GM18502 (cell line): ENCODE results near the gene FAM181A.

ENCODE experiments used
- ATAC-seq: cut with Tn5 transposase; IDR thresholded peaks from one replicate; pipeline ENCODE4 v1.9.1; 2021; ENCODE audit warnings: mild to moderate bottlenecking; ENCODE audit not compliant: unreplicated experiment, poor library complexity

The FAM181A gene

GRCh38 chr14:93974833-93975232 lies 47.7 kb downstream of the FAM181A start:
- no peak for ATAC-seq

- ATAC-seq = peak; percentile 77
These were observed 48.8 kb downstream of the FAM181A start for GRCh38 chr14:93975791-93976476.

DNA sequence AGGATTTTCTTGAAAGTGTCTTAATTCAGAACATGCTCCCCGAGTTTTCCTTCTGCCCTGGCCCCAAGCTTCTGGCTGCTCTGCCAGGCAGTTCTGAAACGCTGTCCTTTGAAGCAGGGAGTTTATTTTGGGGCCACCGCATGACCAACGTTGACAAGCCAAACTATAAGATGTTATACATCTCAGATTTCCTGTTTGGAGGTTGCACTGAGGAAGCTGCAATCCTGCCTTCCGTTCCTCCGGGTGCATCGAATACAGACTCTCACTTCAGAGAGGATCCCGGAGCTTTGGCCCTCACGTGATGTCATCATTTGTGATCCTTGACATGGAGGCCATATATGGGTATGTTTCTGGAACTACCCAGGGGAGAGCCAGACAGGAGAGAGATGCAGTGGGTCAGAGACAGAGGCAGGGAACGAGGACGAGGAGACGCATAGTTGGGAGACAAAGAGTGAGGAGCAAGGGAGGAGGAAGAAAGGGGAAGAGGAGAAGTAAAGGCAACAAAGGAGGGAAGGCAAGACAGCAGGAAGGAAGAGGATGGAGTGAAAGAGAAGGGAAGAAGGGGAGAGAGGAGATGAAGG lies 49.4 kb downstream of the FAM181A start, which contains the start of gene ASB2:
ASB2 (minus strand) TSS at position 94 of the 581 bp plus-strand sequence. CDS start 12,031 bp downstream, outside the sequence.
- ATAC-seq = peak; percentile 16

GRCh38 chr14:93977171-93977570 lies 50.0 kb downstream of the FAM181A start:
- ATAC-seq = no peak

- peak; percentile 45 for ATAC-seq
These were observed 50.8 kb downstream of the FAM181A start for GRCh38 chr14:93977790-93978581.

DNA sequence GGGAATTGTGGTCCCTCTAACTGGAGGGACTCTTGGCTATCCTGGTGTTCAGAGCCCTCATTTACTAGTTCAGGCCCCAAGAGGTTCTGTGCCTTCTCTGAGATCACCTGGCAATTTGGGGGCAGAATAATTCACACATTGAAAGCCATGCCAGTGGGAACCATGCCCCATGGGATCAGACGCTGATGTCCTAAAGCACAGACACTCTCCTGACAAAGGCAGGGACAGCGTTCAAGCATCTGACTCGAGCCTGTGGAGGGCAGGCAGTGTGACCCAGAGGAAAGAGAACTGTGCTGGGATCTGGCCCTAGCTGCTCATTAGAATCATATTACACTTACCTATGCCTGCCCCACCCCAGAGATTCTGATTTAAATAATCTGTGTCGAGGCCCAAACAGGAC lies 51.6 kb downstream of the FAM181A start:
- ATAC-seq = no peak
